ENCODE data around the gene FARSB.

Gene FARSB

GRCh38 chr2:222523783-222524544 lies 131.9 kb downstream of the FARSB start:
- TF ChIP-seq CTCF (IDR thresholded peaks at IDR 0.05) = no peak
- no peak overlapping the region for H3K27ac ChIP-seq
- no peak overlapping the region for H3K4me3 ChIP-seq
- DNase-seq (ENCODE audit: low spot score) = no peak

GRCh38 chr2:222522082-222522481 lies 133.8 kb downstream of the FARSB start:
- H3K4me3 ChIP-seq = no peak overlapping the region
- no peak overlapping the region for H3K27ac ChIP-seq
- no peak for TF ChIP-seq CTCF (IDR thresholded peaks at IDR 0.05)
- DNase-seq (ENCODE audit: low spot score) = no peak

GRCh38 chr2:222521099-222521498 lies 134.8 kb downstream of the FARSB start:
- no peak for DNase-seq (ENCODE audit: low spot score)
- Histone ChIP-seq H3K27ac (no peak overlapping the region), H3K4me3 (no peak overlapping the region)
- no peak for TF ChIP-seq CTCF (IDR thresholded peaks at IDR 0.05)
